SU-DHL-6 (cell line): Measurements from ENCODE around the gene INPP4B.

Source experiments
- CTCF ChIP-seq: fragments of 200-600 bp; sonication (generic); IDR thresholded peaks from one replicate; pipeline ENCODE4 v1.5.1; 2017; ENCODE audit warnings: antibody characterized with exemption, mild to moderate bottlenecking, low read length, moderate library complexity; ENCODE audit not compliant: insufficient read depth, poor library complexity, severe bottlenecking
- EZH2phosphoT487 ChIP-seq: fragments of 200-600 bp; sonication (generic), shearing (Covaris generic); conservative IDR thresholded peaks from 2 replicates; pipeline ENCODE4 v1.6.1; 2018; ENCODE audit warnings: mild to moderate bottlenecking, antibody characterized with exemption, low read length, moderate library complexity, mixed read lengths

- TF ChIP-seq EZH2phosphoT487, result no peak
- no peak for TF ChIP-seq CTCF
Measured at GRCh38 chr4:142567620-142568451, 278.3 kb downstream of the INPP4B start.
